GM20431 (cell line): ENCODE data around the gene PCSK4.

Experiments used
- in situ Hi-C: fragments of 300-500 bp; cut with MseI, MboI; formaldehyde crosslinking; loops from one replicate; pipeline ENCODE4 v1.15.0; 2020; ENCODE audit warnings: low sequenced_read_pairs; ENCODE audit not compliant: unreplicated experiment

Gene PCSK4

GRCh38 chr19:1472231-1473084, 17.7 kb downstream of the PCSK4 start:
- in situ Hi-C loops = no loop called here

- in situ Hi-C loops = no loop called here
These were observed 18.5 kb downstream of the PCSK4 start for GRCh38 chr19:1471515-1472160.

DNA sequence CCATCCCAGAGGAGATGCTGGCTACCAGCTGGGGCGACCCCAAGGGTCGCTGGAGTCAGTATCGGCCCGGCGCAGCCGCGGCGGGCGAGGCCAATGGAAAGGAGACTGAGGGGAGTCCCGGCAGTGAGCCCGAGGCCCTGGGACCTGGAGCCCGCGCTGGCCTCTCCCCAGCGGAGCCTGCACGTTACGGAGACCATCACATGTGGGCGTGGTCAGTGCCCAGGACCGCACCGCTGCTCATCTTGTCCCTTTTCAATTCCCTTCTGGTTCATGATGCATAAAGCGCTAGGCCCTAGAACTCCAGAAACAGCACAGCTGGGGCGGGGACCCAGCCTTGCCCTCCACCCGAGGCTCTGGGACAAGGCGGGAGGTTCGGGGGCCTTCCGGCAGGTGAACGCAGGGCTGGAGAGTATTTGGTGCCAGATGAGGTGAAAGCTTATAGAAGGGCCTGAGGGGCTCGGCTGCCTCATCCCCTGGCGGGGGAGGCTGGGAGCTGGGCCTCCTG, 19.1 kb downstream of the PCSK4 start:
- in situ Hi-C loops = no loop called here

GRCh38 chr19:1470305-1471009, 19.7 kb downstream of the PCSK4 start:
- in situ Hi-C loops = no loop called here

GRCh38 chr19:1470055-1470304, 20.2 kb downstream of the PCSK4 start:
- in situ Hi-C loops = no loop called here

DNA sequence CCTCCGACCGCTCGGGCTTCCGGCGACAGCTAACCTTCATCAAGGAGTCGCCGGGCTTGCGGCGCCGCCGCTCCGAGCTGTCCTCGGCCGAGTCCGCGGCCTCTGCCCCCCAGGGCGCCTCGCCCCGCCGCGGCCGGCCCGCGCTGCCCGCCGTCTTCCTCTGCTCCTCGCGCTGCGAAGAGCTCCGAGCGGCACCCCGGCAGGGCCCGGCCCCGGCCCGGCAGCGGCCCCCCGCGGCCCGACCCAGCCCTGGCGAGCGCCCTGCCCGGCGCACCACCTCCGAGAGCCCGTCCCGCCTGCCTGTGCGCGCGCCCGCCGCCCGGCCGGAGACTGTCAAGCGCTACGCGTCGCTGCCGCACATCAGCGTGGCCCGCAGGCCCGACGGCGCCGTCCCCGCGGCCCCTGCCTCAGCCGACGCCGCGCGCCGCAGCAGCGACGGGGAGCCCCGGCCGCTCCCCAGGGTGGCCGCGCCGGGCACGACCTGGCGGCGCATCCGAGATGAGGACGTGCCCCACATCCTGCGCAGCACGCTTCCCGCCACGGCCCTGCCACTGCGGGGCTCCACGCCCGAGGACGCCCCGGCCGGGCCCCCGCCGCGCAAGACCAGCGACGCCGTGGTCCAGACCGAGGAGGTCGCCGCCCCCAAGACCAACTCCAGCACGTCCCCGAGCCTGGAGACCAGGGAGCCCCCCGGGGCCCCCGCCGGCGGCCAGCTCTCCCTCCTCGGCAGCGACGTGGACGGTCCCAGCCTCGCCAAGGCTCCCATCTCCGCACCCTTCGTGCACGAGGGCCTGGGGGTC, 20.7 kb downstream of the PCSK4 start:
- in situ Hi-C loops = no loop called here

DNA sequence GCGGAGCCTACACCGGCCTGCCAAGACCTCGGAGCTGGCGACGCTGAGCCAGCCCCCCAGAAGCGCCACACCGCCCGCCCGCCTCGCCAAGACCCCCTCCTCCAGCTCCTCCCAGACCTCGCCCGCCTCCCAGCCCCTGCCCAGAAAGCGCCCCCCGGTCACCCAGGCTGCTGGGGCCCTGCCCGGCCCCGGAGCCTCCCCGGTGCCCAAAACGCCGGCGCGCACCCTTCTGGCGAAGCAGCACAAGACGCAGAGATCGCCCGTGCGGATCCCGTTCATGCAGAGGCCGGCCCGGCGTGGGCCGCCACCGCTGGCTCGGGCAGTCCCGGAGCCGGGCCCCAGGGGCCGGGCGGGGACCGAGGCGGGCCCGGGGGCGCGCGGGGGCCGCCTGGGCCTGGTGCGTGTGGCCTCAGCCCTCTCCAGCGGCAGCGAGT, 21.3 kb downstream of the PCSK4 start:
- in situ Hi-C loops = no loop called here

DNA sequence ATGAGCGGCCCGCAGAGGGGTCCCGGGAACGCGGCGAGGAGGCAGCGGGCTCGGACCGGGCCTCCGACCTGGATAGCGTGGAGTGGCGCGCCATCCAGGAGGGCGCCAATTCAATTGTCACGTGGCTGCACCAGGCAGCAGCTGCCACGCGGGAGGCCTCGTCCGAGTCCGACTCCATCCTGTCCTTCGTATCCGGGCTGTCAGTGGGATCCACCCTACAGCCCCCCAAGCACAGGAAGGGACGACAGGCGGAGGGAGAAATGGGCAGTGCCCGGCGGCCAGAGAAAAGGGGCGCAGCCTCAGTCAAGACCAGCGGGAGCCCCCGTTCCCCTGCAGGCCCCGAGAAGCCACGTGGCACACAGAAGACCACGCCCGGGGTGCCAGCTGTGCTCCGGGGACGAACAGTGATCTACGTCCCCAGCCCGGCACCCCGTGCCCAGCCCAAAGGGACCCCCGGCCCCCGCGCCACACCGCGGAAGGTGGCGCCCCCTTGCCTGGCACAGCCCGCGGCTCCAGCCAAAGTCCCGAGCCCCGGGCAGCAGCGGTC, 21.8 kb downstream of the PCSK4 start:
- in situ Hi-C loops = no loop called here

GRCh38 chr19:1467490-1468273, 22.5 kb downstream of the PCSK4 start:
- in situ Hi-C loops = no loop called here

DNA sequence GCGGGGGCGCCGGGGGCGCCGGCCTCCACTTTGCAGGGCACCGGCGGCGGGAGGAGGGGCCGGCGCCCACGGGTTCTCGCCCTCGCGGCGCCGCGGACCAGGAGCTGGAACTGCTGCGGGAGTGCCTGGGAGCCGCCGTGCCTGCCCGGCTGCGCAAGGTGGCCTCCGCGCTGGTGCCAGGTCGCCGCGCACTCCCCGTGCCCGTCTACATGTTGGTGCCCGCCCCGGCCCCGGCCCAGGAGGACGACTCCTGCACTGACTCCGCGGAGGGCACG, 23.0 kb downstream of the PCSK4 start:
- in situ Hi-C loops = no loop called here

- in situ Hi-C loops = no loop called here
These were observed 23.5 kb downstream of the PCSK4 start for GRCh38 chr19:1466461-1467214.

GRCh38 chr19:1466018-1466460, 24.1 kb downstream of the PCSK4 start:
- in situ Hi-C loops = no loop called here

DNA sequence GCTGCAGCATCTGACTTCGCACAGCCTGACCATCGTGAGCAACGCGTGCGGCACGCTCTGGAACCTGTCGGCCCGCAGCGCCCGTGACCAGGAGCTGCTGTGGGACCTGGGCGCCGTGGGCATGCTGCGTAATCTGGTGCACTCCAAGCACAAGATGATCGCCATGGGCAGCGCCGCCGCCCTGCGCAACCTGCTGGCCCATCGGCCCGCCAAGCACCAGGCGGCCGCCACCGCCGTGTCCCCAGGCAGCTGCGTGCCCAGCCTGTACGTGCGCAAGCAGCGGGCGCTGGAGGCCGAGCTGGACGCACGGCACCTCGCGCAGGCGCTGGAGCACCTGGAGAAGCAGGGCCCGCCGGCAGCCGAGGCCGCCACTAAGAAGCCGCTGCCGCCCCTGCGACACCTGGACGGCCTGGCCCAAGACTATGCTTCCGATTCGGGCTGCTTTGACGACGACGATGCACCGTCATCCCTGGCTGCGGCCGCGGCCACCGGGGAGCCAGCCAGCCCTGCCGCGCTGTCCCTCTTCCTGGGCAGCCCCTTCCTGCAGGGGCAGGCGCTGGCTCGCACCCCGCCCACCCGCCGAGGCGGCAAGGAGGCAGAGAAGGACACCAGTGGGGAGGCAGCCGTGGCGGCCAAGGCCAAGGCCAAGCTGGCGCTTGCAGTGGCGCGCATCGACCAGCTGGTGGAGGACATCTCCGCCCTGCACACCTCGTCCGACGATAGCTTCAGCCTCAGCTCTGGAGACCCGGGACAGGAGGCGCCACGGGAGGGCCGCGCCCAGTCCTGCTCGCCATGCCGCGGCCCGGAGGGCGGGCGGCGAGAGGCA, 24.7 kb downstream of the PCSK4 start:
- in situ Hi-C loops = no loop called here

DNA sequence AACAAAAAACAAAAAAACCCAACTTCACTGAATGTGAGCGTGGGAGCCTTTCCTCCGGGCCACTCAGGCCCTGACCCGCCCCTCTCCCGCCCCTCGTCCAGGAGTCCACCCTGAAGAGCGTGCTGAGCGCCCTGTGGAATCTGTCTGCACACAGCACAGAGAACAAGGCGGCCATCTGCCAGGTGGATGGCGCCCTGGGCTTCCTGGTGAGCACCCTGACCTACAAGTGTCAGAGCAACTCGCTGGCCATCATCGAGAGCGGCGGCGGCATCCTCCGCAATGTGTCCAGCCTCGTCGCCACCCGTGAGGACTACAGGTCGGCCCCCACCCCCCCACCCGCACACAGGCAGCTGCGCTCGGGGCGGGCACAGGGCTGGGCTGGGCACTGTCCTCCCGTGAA, 28.3 kb downstream of the PCSK4 start:
- in situ Hi-C loops = no loop called here

DNA sequence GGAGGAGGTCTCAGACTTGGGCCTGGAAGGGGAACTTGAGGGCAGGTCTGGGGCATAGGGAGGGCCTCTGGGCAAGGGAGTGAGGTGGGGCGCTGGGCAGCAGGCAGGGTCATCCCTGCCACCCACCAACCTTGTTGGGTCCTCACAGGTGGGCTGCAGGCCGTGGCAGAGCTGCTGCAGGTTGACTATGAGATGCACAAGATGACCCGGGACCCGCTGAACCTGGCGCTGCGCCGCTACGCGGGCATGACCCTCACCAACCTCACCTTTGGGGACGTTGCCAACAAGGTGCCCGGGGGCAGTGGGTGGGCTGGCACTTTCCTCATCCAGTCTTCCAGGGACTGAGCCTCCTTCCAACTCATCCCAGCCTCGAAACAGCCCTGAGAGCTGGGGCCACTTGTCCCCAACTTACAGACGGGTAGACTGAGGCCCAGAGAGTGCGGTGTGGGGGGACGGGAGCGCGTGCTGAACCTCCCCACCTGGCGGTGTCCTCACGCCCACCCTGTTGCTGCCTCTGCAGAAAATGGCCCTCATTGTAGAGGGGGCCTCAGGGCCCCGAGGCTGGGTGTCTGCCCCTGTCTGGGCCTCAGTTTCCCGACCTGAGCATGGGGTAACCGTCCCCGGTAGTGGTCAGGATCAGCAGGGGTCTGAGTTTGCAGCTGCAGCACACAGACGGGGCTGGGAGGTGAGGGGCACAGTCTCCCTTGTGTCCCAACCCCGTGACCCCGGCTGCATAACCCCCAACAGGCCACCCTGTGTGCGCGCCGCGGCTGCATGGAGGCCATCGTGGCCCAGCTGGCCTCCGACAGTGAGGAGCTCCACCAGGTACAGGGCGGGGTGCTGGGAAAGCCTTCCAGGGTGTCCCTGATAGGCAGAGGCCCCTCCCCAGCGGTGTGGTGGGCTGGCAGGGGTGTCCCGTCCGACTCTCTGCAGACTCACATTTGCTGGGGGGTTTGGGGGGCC, 29.8 kb downstream of the PCSK4 start:
- in situ Hi-C loops = no loop called here

- in situ Hi-C loops = no loop called here
These were observed 30.7 kb downstream of the PCSK4 start for GRCh38 chr19:1459479-1459878.

DNA sequence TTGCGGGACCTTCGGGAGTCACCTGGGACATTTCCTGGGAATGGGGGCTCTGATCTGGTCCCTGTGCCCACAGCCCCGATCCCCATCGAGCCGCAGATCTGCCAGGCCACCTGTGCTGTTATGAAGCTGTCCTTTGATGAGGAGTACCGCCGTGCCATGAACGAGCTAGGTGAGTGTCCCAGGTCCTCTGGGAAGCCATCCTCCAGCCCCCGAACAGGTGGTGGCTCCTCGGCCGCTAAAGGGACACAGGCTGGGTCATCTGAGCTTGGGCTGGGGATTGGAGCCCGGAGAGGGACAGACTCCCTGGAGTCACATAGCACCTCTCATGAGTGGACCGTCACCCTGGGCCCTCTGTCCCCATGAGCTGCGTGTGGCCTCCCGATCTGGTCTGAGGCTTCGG, 32.3 kb downstream of the PCSK4 start:
- in situ Hi-C loops = no loop called here
